Mesenchymal stem cell (in vitro differentiated cells and primary cell): ENCODE measurements around the gene ESRP2.

Experiments
- DNase-seq: peaks from one replicate; pipeline ENCODE4 v3.0.0-alpha.2; 2013
- H2AFZ ChIP-seq: one replicate; pipeline ENCODE4 v1.6.1; 2013; ENCODE audit warnings: low read depth, mild to moderate bottlenecking, control low read depth, inconsistent platforms, low read length, moderate library complexity
- H2AK5ac ChIP-seq: 2 replicates; pipeline ENCODE4 v1.6.1; 2013; ENCODE audit warnings: low read length, moderate library complexity, mild to moderate bottlenecking, inconsistent platforms; ENCODE audit not compliant: severe bottlenecking
- H2BK120ac ChIP-seq: one replicate; pipeline ENCODE4 v1.6.1; 2013; ENCODE audit warnings: low read depth, mild to moderate bottlenecking, inconsistent platforms, low read length, moderate library complexity
- H2BK12ac ChIP-seq, 2 experiments: one replicate each; pipeline ENCODE4 v1.6.1; 2013; ENCODE audit warnings: inconsistent platforms in 2 of 2, low read length in 2 of 2, mild to moderate bottlenecking in 2 of 2, moderate library complexity in 2 of 2, control low read depth in 1 of 2
- H2BK15ac ChIP-seq: one replicate; pipeline ENCODE4 v1.6.1; 2013; ENCODE audit warnings: mild to moderate bottlenecking, low read depth, inconsistent platforms; ENCODE audit not compliant: poor library complexity, severe bottlenecking
- H2BK5ac ChIP-seq: 2 replicates; pipeline ENCODE4 v1.6.1; 2013; ENCODE audit warnings: low read depth, mild to moderate bottlenecking, low read length, control low read depth, inconsistent platforms; ENCODE audit not compliant: poor library complexity, severe bottlenecking
- H3K14ac ChIP-seq, 2 experiments: one replicate each; pipeline ENCODE4 v1.6.1; 2013; ENCODE audit warnings: inconsistent platforms in 2 of 2, low read length in 2 of 2, control low read depth in 1 of 2, mild to moderate bottlenecking in 1 of 2, moderate library complexity in 1 of 2
- H3K18ac ChIP-seq, 2 experiments: one replicate each; pipeline ENCODE4 v1.6.1; 2013; ENCODE audit warnings: inconsistent platforms in 2 of 2, low read length in 2 of 2, control low read depth in 1 of 2, low read depth in 1 of 2, mild to moderate bottlenecking in 1 of 2
- H3K23ac ChIP-seq, 2 experiments: one replicate each; pipeline ENCODE4 v1.6.1; 2013; ENCODE audit warnings: inconsistent platforms in 2 of 2, low read length in 2 of 2, mild to moderate bottlenecking in 2 of 2, moderate library complexity in 2 of 2, control low read depth in 1 of 2
- H3K27ac ChIP-seq: 2 replicates; pipeline ENCODE4 v1.5.1; 2013; ENCODE audit warnings: mild to moderate bottlenecking, moderate library complexity, low read length, control low read depth, inconsistent platforms; ENCODE audit not compliant: poor library complexity, severe bottlenecking
- H3K27me3 ChIP-seq, 2 experiments: 2 replicates each; pipeline versions ENCODE4 v1.6.1 to v1.7.0; 2013; ENCODE audit warnings: low read length in 2 of 2, mild to moderate bottlenecking in 2 of 2, moderate library complexity in 2 of 2, control low read depth in 1 of 2, inconsistent platforms in 1 of 2; ENCODE audit not compliant: control insufficient read depth in 1 of 2, insufficient read depth in 1 of 2
- H3K36me3 ChIP-seq, 2 experiments: 2 replicates each; pipeline versions ENCODE4 v1.6.1 to v1.7.0; 2013; ENCODE audit warnings: low read length in 2 of 2, control low read depth in 1 of 2, inconsistent platforms in 1 of 2, low read depth in 1 of 2, mild to moderate bottlenecking in 1 of 2; ENCODE audit not compliant: insufficient read depth in 2 of 2, control insufficient read depth in 1 of 2
- H3K4ac ChIP-seq, 2 experiments: one replicate each; pipeline ENCODE4 v1.6.1; 2013; ENCODE audit warnings: inconsistent platforms in 2 of 2, low read length in 2 of 2, mild to moderate bottlenecking in 2 of 2, moderate library complexity in 2 of 2, control low read depth in 1 of 2, low read depth in 1 of 2
- H3K4me1 ChIP-seq: 2 replicates; pipeline ENCODE4 v1.6.1; 2013; ENCODE audit warnings: low read depth, low read length, control low read depth; ENCODE audit not compliant: control insufficient read depth, insufficient read depth
- H3K4me2 ChIP-seq: 2 replicates; pipeline ENCODE4 v1.6.1; 2013; ENCODE audit warnings: low read length, mild to moderate bottlenecking, inconsistent platforms; ENCODE audit not compliant: poor library complexity, severe bottlenecking
- H3K4me3 ChIP-seq, 2 experiments: 2 replicates each; pipeline versions ENCODE4 v1.5.1 to v1.7.0; 2013; ENCODE audit warnings: low read length in 2 of 2, mild to moderate bottlenecking in 2 of 2, control low read depth in 1 of 2, low read depth in 1 of 2; ENCODE audit not compliant: insufficient read depth in 1 of 2
- H3K79me1 ChIP-seq: replicated peaks from 2 replicates; pipeline ENCODE4 v1.6.1; 2013; ENCODE audit warnings: mild to moderate bottlenecking, control low read depth, low read length, inconsistent platforms; ENCODE audit not compliant: poor library complexity, severe bottlenecking
- H3K9ac ChIP-seq: 2 replicates; pipeline ENCODE4 v1.7.0; 2013; ENCODE audit warnings: mild to moderate bottlenecking, low read length, moderate library complexity
- H3K9me3 ChIP-seq: 2 replicates; pipeline ENCODE4 v1.7.0; 2013; ENCODE audit warnings: mild to moderate bottlenecking, low read length; ENCODE audit not compliant: control insufficient read depth
- H4K8ac ChIP-seq: one replicate; pipeline ENCODE4 v1.6.1; 2013; ENCODE audit warnings: inconsistent platforms, mild to moderate bottlenecking, low read length, moderate library complexity
- H4K91ac ChIP-seq: one replicate; pipeline ENCODE4 v1.6.1; 2013; ENCODE audit warnings: mild to moderate bottlenecking, low read length, inconsistent platforms
- WGBS: methylation state at CpG from one replicate; pipeline ENCODE4 v1.1.7; 2013; ENCODE audit warnings: mixed read lengths; 5-methylcytosine and 5-hydroxymethylcytosine counted together

The ESRP2 gene

GRCh38 chr16:68283346-68283745 is 47.4 kb upstream of the ESRP2 start:
- Histone ChIP-seq H2BK15ac (no peak overlapping the region), H3K23ac (no peak overlapping the region), H2AK5ac (no peak overlapping the region), H2BK120ac (no peak overlapping the region), H3K27ac (no peak overlapping the region), H3K14ac (no peak overlapping the region), H3K27me3 (no peaks in the 10 kb centered on the region), H4K8ac (no peak overlapping the region), H4K91ac (no peak overlapping the region), H2BK5ac (no peak overlapping the region), H3K4me3 (peak overlapping the region in 1 of 2 experiments; percentile 1), H3K79me1 (peaks cover 52% of the 10 kb centered on the region), H2BK12ac (no peak overlapping the region), H2AFZ (no peak overlapping the region), H3K9me3 (no peaks in the 10 kb centered on the region), H3K18ac (no peak overlapping the region), H3K4me2 (no peak overlapping the region), H3K9ac (peak overlapping the region; percentile 51), H3K4me1 (peaks cover 8% of the 10 kb centered on the region), H3K36me3 (peaks cover 32 to 46% of the 10 kb centered on the region in 2 experiments), H3K4ac (no peak overlapping the region)
- DNase-seq = no peak
- 77% methylated on average over 5 of the region's 5 CpGs for WGBS

- Histone ChIP-seq H2BK12ac (no peak overlapping the region), H2BK120ac (no peak overlapping the region), H3K4ac (no peak overlapping the region), H2AK5ac (no peak overlapping the region), H3K23ac (no peak overlapping the region), H3K9me3 (no peaks in the 10 kb centered on the region), H3K36me3 (peaks cover 22 to 46% of the 10 kb centered on the region in 2 experiments), H4K8ac (no peak overlapping the region), H3K27me3 (no peaks in the 10 kb centered on the region), H3K79me1 (peaks cover 43% of the 10 kb centered on the region), H2BK5ac (no peak overlapping the region), H3K4me1 (no peaks in the 10 kb centered on the region), H2BK15ac (no peak overlapping the region), H3K18ac (no peak overlapping the region), H2AFZ (no peak overlapping the region), H4K91ac (no peak overlapping the region), H3K9ac (no peak overlapping the region), H3K4me3 (no peak overlapping the region), H3K14ac (no peak overlapping the region), H3K4me2 (no peak overlapping the region), H3K27ac (no peak overlapping the region)
- no peak for DNase-seq
- 96% methylated on average over 3 of the region's 4 CpGs for WGBS
Observed at GRCh38 chr16:68282064-68282452, 46.1 kb upstream of the ESRP2 start.

- H3K18ac ChIP-seq = no peak overlapping the region
- H3K14ac ChIP-seq = no peak overlapping the region
- no peak overlapping the region for H2BK5ac ChIP-seq
- H3K4me2 ChIP-seq = no peak overlapping the region
- no peak overlapping the region for H2BK15ac ChIP-seq
- 96% methylated on average over 3 of the region's 4 CpGs for WGBS
- no peak overlapping the region for H3K9ac ChIP-seq
- no peak overlapping the region for H3K27ac ChIP-seq
- H3K9me3 ChIP-seq = no peaks in the 10 kb centered on the region
- H4K8ac ChIP-seq = no peak overlapping the region
- H3K27me3 ChIP-seq = no peaks in the 10 kb centered on the region
- no peak for DNase-seq
- no peak overlapping the region for H3K23ac ChIP-seq
- H3K4me1 ChIP-seq = no peaks in the 10 kb centered on the region
- H4K91ac ChIP-seq = no peak overlapping the region
- H3K4ac ChIP-seq = no peak overlapping the region
- no peak overlapping the region for H2BK12ac ChIP-seq
- no peak overlapping the region for H2AFZ ChIP-seq
- H3K79me1 ChIP-seq = peaks cover 40% of the 10 kb centered on the region
- peaks cover 25 to 44% of the 10 kb centered on the region in 2 experiments for H3K36me3 ChIP-seq
- no peak overlapping the region for H3K4me3 ChIP-seq
- no peak overlapping the region for H2BK120ac ChIP-seq
- H2AK5ac ChIP-seq = no peak overlapping the region
Observed at GRCh38 chr16:68281368-68282063, 45.6 kb upstream of the ESRP2 start.

GRCh38 chr16:68279726-68280558 is 44.0 kb upstream of the ESRP2 start:
- Histone ChIP-seq H3K18ac (no peak overlapping the region), H3K9me3 (no peaks in the 10 kb centered on the region), H3K27me3 (no peaks in the 10 kb centered on the region), H3K4me3 (no peak overlapping the region), H3K36me3 (peaks cover 26 to 43% of the 10 kb centered on the region in 2 experiments), H3K4me2 (no peak overlapping the region), H2AFZ (no peak overlapping the region), H3K4me1 (no peaks in the 10 kb centered on the region), H3K9ac (no peak overlapping the region), H3K27ac (no peak overlapping the region), H3K23ac (no peak overlapping the region), H3K79me1 (peaks cover 26% of the 10 kb centered on the region), H2BK12ac (no peak overlapping the region), H2BK5ac (no peak overlapping the region), H2BK15ac (no peak overlapping the region), H4K8ac (no peak overlapping the region), H2AK5ac (no peak overlapping the region), H4K91ac (no peak overlapping the region), H3K14ac (no peak overlapping the region), H3K4ac (no peak overlapping the region), H2BK120ac (no peak overlapping the region)
- DNase-seq = no peak
- 96% methylated on average over 11 of the region's 13 CpGs for WGBS
